Fibroblast of lung (primary cell): ENCODE results near the gene ZBTB9. TPM values are rescaled to one million over a fixed set of nuclear protein-coding genes. Genes with fewer than 3 reads are reported as not detected.

ENCODE experiments used
- DNase-seq, 2 donors: peaks; one replicate each; pipeline versions ENCODE4 v3.0.0 to v3.0.0-alpha.2; 2010; ENCODE audit warnings: low read depth in 2 of 2
- H2AFZ ChIP-seq: 2 replicates; pipeline ENCODE4 v1.5.1; 2012; ENCODE audit warnings: low read length, control low read depth, inconsistent platforms
- H3K27ac ChIP-seq: 2 replicates; pipeline ENCODE4 v1.5.1; 2011; ENCODE audit warnings: low read length, control low read depth; ENCODE audit not compliant: insufficient read depth
- H3K27me3 ChIP-seq: 2 replicates; pipeline ENCODE4 v1.5.1; 2011; ENCODE audit warnings: mild to moderate bottlenecking, low read length; ENCODE audit not compliant: control insufficient read depth, insufficient read depth
- H3K36me3 ChIP-seq: 2 replicates; pipeline ENCODE4 v1.5.1; 2011; ENCODE audit warnings: low read length; ENCODE audit not compliant: control insufficient read depth, insufficient read depth
- H3K4me1 ChIP-seq: 2 replicates; pipeline ENCODE4 v1.5.1; 2011; ENCODE audit warnings: low read length; ENCODE audit not compliant: control insufficient read depth, insufficient read depth; ENCODE audit errors: extremely low read depth
- H3K4me2 ChIP-seq: 2 replicates; pipeline ENCODE4 v1.5.1; 2011; ENCODE audit warnings: low read length, control low read depth; ENCODE audit not compliant: insufficient read depth; ENCODE audit errors: extremely low read depth
- H3K4me3 ChIP-seq, 4 experiments: fragments of 200-600 bp in 1 of 4; sonication (generic) in 1 of 4; replicated peaks in 1 of 4; 2 replicates each; pipeline ENCODE4 v1.5.1; 2011 to 2016; ENCODE audit warnings: low read length in 4 of 4, low read depth in 3 of 4, mild to moderate bottlenecking in 3 of 4, control low read depth in 2 of 4, inconsistent platforms in 1 of 4, mixed read lengths in 1 of 4; ENCODE audit not compliant: insufficient read depth in 1 of 4; ENCODE audit errors: control extremely low read depth in 1 of 4
- H3K79me2 ChIP-seq: 2 replicates; pipeline ENCODE4 v1.5.1; 2012; ENCODE audit warnings: mild to moderate bottlenecking, low read length, inconsistent platforms; ENCODE audit not compliant: control insufficient read depth, insufficient read depth
- H3K9ac ChIP-seq: 2 replicates; pipeline ENCODE4 v1.5.1; 2011; ENCODE audit warnings: mild to moderate bottlenecking, low read length, control low read depth; ENCODE audit not compliant: insufficient read depth
- H3K9me3 ChIP-seq: 2 replicates; pipeline ENCODE4 v1.5.1; 2012; ENCODE audit warnings: low read depth, low read length; ENCODE audit not compliant: control insufficient read depth, insufficient read depth
- H4K20me1 ChIP-seq: 2 replicates; pipeline ENCODE4 v1.5.1; 2011; ENCODE audit warnings: low read length; ENCODE audit not compliant: control insufficient read depth, insufficient read depth; ENCODE audit errors: extremely low read depth
- CTCF ChIP-seq, 2 donors: IDR thresholded peaks in 1 of 2; conservative IDR thresholded peaks in 1 of 2; 1 replicate in 1 of 2; 2 replicates in 1 of 2; pipeline ENCODE4 v1.5.1; 2011 to 2012; ENCODE audit warnings: low read length in 2 of 2, control low read depth in 1 of 2, inconsistent platforms in 1 of 2, low read depth in 1 of 2, mild to moderate bottlenecking in 1 of 2
- EZH2 ChIP-seq: IDR thresholded peaks from 2 replicates; pipeline ENCODE4 v1.5.1; 2012; ENCODE audit warnings: low read length, control low read depth, mild to moderate bottlenecking; ENCODE audit errors: missing control alignments
- polyA plus RNA-seq, 2 donors: library from polyadenylated mRNA; depleted of rRNA in 1 of 2; stranded (reverse) in 1 of 2; unstranded in 1 of 2; fragments of >200 nt; gene quantifications; 2 replicates each; pipeline ENCODE4 v1.2.1, GENCODE V29; 2011 to 2012; ENCODE audit warnings: missing spikeins in 1 of 2
- total RNA-seq: library from RNA; depleted of rRNA; stranded (reverse); fragments of >200 nt; gene quantifications from 2 replicates; pipeline ENCODE4 v1.2.1, GENCODE V29; 2014

Gene ZBTB9
- total and polyA plus RNA-seq, 2 donors (not counting 1 experiment from before 2014, with no cell fraction given): 4.1 to 5.2 TPM

GRCh38 chr6:33505548-33506370 is 51.4 kb downstream of the ZBTB9 start:
- H3K36me3 ChIP-seq: no peaks in the 10 kb centered on the region
- H4K20me1 ChIP-seq: no peaks in the 10 kb centered on the region
- no peak overlapping the region for H3K27ac ChIP-seq
- H3K4me3 ChIP-seq: no peak overlapping the region
- H3K4me2 ChIP-seq: no peak overlapping the region
- H2AFZ ChIP-seq: no peak overlapping the region
- no peaks in the 10 kb centered on the region for H3K9me3 ChIP-seq
- TF ChIP-seq EZH2 (no peak), CTCF (conservative IDR thresholded peaks at IDR 0.05 in 1 of 2, IDR thresholded peaks at IDR 0.05 in 1 of 2; ENCODE audit: low read depth in 1 of 2, low read length in 2 of 2) (no peak)
- H3K9ac ChIP-seq: no peak overlapping the region
- DNase-seq: peak in 1 of 2 donors; percentile 7
- H3K4me1 ChIP-seq: no peaks in the 10 kb centered on the region
- H3K79me2 ChIP-seq: no peaks in the 10 kb centered on the region
- H3K27me3 ChIP-seq: peaks cover 4% of the 10 kb centered on the region

Other genes starting within 250 kb of the ZBTB9 start
- gene HSD17B8, start 249.9 kb upstream of the ZBTB9 start, total RNA-seq: 11.0 and 11.4 TPM in 2 replicates
- gene HSD17B8, start 249.9 kb upstream of the ZBTB9 start, polyA plus RNA-seq: 4.9 and 5.9 TPM in 2 replicates
- 30.6 and 33.1 TPM in 2 replicates for gene RING1, start 246.1 kb upstream of the ZBTB9 start, total RNA-seq
- gene RING1, start 246.1 kb upstream of the ZBTB9 start, polyA plus RNA-seq: 24.7 and 27.3 TPM in 2 replicates
- 33.4 and 44.9 TPM in 2 replicates for gene VPS52, start 182.7 kb upstream of the ZBTB9 start, total RNA-seq
- gene VPS52, start 182.7 kb upstream of the ZBTB9 start, polyA plus RNA-seq: 53.2 and 75.6 TPM in 2 replicates
- 4,034 and 6,125 TPM in 2 replicates for gene RPS18, start 182.5 kb upstream of the ZBTB9 start, total RNA-seq
- gene RPS18, start 182.5 kb upstream of the ZBTB9 start, polyA plus RNA-seq: 4,559 and 4,995 TPM in 2 replicates
- gene B3GALT4, start 177.5 kb upstream of the ZBTB9 start, total RNA-seq: 5.1 and 11.1 TPM in 2 replicates
- 1.6 and 2.3 TPM in 2 replicates for gene B3GALT4, start 177.5 kb upstream of the ZBTB9 start, polyA plus RNA-seq
- gene WDR46, start 165.3 kb upstream of the ZBTB9 start, total RNA-seq: 55.2 and 67.3 TPM in 2 replicates
- gene WDR46, start 165.3 kb upstream of the ZBTB9 start, polyA plus RNA-seq: 31.1 and 45.0 TPM in 2 replicates
- 39.8 and 43.1 TPM in 2 replicates for gene PFDN6, start 165.0 kb upstream of the ZBTB9 start, total RNA-seq
- gene PFDN6, start 165.0 kb upstream of the ZBTB9 start, polyA plus RNA-seq: 46.7 and 50.5 TPM in 2 replicates
- 22.1 and 22.8 TPM in 2 replicates for gene RGL2, start 155.6 kb upstream of the ZBTB9 start, total RNA-seq
- 17.4 and 20.5 TPM in 2 replicates for gene RGL2, start 155.6 kb upstream of the ZBTB9 start, polyA plus RNA-seq
- gene TAPBP, start 140.5 kb upstream of the ZBTB9 start, total RNA-seq: 38.8 and 56.0 TPM in 2 replicates
- gene TAPBP, start 140.5 kb upstream of the ZBTB9 start, polyA plus RNA-seq: 50.3 and 55.4 TPM in 2 replicates
- 23.6 and 31.2 TPM in 2 replicates for gene ZBTB22, start 136.8 kb upstream of the ZBTB9 start, total RNA-seq
- 8.0 and 8.9 TPM in 2 replicates for gene ZBTB22, start 136.8 kb upstream of the ZBTB9 start, polyA plus RNA-seq
- 32.4 and 66.4 TPM in 2 replicates for gene DAXX, start 131.6 kb upstream of the ZBTB9 start, total RNA-seq
- gene DAXX, start 131.6 kb upstream of the ZBTB9 start, polyA plus RNA-seq: 32.4 and 58.4 TPM in 2 replicates
- gene KIFC1, start 62.8 kb upstream of the ZBTB9 start, total RNA-seq: 0.51 and 5.3 TPM in 2 replicates
- gene KIFC1, start 62.8 kb upstream of the ZBTB9 start, polyA plus RNA-seq: 8.0 and 36.6 TPM in 2 replicates
- gene PHF1, start 43.6 kb upstream of the ZBTB9 start, total RNA-seq: 24.4 and 28.9 TPM in 2 replicates
- 29.6 and 32.9 TPM in 2 replicates for gene PHF1, start 43.6 kb upstream of the ZBTB9 start, polyA plus RNA-seq
- 105 and 127 TPM in 2 replicates for gene CUTA, start 36.5 kb upstream of the ZBTB9 start, total RNA-seq
- gene CUTA, start 36.5 kb upstream of the ZBTB9 start, polyA plus RNA-seq: 264 and 347 TPM in 2 replicates
- 4.6 and 7.3 TPM in 2 replicates for gene SYNGAP1, start 34.5 kb upstream of the ZBTB9 start, total RNA-seq
- 3.6 and 5.9 TPM in 2 replicates for gene SYNGAP1, start 34.5 kb upstream of the ZBTB9 start, polyA plus RNA-seq
- 10.3 and 13.0 TPM in 2 replicates for gene BAK1, start 125.7 kb downstream of the ZBTB9 start, total RNA-seq
- gene BAK1, start 125.7 kb downstream of the ZBTB9 start, polyA plus RNA-seq: 12.9 and 14.1 TPM in 2 replicates
- gene ITPR3, start 166.7 kb downstream of the ZBTB9 start, total RNA-seq: 19.3 and 43.4 TPM in 2 replicates
- gene ITPR3, start 166.7 kb downstream of the ZBTB9 start, polyA plus RNA-seq: 9.6 and 36.8 TPM in 2 replicates